GM18907 (cell line): Measurements from ENCODE around the gene SCARF1.

Source experiments
- ATAC-seq: cut with Tn5 transposase; IDR thresholded peaks from one replicate; pipeline ENCODE4 v1.9.1; 2021; ENCODE audit warnings: mild to moderate bottlenecking, moderate library complexity; ENCODE audit not compliant: unreplicated experiment

Gene SCARF1

DNA sequence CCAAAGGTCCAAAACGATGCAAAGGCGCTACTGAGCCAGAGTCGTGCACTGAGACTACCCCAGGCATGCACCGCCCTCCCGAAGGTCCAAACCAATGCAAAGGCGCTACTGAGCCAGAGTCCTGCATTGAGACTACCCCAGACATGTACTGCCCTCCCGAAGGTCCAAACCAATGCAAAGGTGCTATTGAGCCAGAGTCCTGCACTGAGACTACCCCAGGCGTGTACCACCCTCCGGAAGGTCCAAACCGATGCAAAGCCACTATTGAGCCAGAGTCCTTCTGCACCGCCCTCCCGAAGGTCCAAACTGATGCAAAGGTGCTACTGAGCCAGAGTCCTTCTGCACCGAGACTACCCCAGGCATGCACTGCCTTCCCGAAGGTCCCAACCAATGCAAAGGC is 44.0 kb downstream of the SCARF1 start:
- ATAC-seq, result no peak

DNA sequence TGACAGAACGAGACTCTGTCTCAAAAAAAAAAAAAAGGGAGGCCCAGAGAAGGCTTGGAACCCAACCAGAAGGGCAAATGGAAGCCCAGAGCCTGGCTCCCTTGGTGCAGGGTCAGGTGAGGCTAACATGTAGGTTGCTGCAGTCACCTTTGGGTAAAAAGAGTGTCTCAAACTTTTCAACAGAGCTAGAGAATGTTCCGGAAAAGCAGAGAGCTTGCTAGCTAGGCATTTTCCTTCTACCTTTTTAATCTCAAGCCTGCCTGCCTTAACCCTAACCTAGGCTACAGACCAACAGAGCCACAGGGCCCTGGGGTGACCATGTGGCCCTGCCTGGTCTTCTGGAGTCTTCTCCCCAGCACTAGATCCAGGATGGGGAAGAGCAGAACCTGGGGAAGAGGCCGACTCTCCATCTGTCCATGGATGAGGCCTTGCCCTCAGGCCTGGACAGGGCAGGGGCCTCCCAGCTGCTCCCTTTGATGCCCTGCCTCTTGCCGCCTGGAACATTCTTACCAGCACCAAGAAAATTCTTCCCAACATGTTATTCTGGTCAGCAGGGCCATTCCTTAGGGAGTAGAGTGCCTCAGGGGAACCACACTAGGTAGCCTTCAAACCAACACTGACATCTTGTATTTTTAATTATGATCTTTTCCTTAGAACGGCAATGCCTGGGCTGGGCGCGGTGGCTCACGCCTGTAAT is 47.0 kb downstream of the SCARF1 start:
- no peak for ATAC-seq

DNA sequence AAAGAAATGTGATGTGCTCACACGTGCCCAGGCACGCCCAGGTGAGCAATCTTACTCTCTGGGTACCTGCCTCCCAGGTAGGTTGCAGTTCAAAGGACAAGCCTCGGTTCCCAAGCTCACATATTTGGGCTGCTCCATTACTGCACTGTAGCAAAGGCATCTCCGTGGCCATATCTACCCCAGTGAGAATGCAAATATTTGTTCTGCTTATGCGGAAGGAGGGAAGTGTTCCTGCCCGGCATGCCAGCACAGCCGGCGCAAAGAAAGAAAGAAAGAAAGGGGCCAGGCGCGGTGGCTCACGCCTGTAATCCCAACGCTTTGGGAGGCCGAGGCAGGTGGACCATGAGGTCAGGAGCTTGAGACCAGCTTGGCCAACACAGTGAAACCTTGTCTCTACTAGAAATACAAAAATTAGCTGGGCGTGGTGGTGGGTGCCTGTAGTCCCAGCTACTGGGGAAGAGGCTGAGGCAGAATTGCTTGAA is 47.6 kb downstream of the SCARF1 start:
- ATAC-seq, result no peak

DNA sequence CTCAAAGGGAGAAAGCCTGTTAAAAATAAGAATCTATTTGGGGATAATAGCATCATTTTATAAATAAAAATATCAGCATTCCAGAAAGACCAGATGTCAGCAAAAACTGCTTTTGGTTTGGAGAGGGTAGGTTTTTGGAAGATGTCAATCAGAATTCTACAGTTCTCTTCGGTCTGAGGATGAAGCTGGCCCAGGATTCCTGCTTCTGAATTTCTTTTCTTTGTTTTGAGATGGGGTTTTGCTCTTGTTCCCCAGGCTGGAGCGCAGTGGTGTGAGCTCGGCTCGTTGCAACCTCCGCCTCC is 52.0 kb downstream of the SCARF1 start:
- ATAC-seq, result no peak

DNA sequence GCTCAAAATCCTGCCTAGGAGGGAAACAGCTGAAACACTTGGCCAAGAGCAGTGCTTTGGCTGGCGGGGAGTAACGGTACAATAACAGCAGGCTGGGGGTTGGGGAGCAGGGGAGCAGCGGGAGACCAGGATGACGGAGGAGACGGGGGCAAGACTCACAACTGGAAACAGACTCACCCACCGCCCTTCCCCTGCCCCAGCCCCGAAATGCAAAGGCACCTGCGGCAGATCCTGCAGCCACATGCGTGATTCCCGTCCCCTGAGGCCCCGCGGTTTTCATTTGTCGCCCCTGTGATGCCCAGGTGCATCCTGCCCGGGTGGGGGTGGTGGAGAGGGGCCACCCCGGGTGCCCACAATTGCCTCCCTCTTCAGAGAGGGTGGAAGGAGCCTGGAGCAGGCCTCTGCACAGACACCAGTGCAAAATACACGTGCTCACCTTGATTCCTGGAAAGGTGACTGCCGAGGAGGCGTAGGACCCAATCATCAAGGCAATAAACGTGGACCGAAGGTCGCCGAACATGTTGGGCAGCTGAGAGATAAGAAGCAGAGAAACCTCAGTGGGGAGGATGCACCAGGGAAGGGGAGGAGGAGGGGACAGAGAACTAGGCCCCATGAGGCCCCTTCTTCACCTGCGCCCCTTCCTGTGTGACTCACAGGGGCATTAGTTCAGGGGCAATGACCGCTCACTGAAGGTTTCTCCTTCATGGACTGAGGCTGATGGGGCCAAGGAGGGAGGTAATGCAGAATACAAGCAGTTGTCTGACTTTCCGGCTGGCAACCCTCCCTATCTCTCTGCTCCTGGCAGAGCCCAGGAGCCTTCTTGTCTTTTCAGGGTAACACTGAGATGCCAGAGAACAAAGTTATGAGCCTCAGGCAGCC is 52.5 kb downstream of the SCARF1 start:
- peak; percentile 84 for ATAC-seq

DNA sequence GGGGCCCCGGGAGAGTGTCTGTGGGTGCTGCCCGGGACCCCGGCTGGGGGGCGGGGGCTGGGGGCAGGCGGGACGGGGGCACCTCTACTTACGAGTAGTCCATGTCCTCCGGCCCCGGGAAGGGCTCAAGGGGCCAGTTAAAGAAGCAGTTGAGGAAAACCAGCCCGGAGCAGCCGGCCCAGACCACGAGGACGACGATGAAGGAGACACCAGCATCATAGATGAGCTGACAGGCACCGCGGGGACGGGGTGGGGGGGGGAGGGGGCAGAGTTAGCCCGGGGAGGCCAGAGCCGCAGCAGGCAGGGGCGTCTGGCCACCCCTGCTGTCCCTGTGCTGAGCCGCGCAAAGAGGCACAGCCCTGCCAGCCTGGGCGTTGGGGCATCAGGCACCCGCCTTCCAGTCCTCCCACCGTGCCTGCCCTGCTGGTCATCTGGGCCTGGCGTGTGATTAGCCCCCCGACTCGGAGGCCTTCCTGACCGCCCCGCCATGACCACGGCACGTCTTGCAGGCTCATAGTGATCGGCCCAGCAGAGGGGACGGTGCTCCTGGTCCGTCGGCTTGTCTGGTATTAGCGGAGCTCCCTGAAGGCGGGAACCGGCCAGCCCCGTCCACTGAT is 54.0 kb downstream of the SCARF1 start:
- ATAC-seq, result no peak

DNA sequence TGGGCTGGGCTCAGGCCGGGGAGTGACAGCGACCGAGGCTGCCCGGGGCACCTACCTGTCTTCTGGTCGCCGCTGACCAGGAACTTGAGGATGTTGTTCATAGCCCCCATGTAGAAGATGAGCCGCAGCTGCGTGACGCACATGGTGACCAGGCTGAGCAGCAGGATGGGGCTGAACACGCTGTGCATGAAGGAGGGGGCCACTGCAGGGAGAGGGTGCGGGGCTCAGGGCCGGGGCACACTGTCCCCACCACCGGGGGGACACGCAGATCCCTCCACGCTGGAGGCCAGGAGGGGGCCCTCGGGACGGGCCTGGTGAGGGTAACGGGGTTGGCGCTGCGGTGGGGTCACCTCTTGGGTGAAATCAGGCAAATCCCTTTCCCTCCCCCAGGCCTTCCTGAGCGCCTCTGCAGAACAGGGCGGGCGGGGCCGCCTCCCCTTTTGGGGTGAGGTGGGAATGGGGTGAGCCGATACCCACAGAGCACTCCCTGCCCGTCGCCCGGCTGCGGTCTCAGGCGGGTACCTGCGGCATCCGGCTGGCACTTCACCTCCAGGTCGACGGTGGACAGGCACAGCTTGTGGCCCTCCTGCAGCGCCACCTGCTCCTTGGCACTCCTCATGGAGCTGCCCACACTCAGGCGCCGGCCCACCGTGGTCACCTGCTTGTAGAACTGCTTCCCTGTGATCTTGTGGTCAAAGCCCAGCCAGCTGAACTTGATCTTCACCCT is 54.6 kb downstream of the SCARF1 start:
- no peak for ATAC-seq

DNA sequence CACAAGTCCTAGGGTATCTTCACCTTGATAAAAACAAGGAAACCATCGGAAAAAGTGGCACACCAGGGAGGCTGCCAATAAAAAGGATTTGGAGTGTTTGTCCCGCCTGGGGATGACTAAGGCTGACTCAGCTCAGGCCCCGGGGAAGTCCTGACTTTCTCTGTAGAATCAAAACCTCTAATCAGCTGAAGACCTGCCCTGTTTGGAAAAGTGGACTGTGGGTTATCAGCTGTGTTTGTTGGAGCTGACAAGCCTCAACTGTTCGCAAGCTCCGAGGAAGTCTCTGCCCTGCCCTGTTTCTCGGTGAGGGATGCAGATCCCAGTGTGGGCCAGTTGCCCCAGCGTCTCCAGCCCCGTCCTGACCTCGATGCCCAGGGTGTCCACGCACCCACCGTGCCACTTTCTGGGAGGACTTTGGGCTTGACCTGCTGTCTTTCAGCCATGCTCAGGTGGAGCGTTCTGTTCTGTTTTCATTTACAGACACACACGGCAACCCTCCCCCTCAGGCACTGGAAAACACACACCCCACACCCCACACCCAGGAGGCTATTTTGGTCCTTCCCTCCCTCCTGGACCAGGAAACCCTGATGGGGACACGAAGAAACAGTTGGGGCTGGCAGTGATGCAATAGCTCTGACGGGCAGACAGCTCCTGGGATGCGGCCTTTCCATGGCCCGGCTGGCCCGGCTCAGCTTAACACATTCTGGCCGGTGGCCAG is 55.3 kb downstream of the SCARF1 start:
- ATAC-seq, result no peak

DNA sequence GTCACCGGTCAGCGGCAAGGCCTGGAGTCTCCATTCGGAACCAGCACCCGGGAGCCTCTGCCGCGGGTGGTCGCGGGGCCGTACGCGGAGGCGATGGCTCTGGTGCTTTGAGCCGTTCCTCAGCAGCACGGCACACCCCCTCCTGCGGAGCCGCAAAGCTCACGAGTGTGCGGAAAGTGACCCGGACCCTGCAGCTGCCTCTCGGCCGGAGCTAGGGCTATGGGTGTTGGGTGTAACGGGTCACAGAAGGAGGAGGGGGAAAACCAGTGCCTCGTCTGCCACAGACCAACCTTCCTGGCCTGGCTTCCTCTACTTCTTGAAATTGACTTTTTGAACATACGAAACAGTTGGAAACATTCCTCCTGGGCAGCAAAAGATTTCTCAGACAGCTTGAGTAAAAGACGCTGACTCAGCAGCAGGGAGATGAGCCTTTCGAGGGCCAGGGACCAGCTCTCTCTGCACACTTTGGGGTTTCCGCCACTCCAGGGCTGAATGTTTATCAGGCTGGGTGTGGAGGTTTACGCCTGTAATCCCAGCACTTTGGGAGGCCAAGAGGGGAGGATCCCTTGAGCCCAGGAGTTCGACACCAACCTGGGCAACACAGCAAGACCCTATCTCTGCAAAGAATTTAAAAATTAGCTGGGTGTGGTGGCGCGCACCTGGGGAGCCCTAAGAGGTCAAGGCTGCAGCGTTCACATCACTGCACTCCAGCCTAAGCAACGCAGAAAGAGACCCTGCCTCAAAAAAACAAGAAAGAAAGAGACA is 56.5 kb downstream of the SCARF1 start:
- no peak for ATAC-seq

DNA sequence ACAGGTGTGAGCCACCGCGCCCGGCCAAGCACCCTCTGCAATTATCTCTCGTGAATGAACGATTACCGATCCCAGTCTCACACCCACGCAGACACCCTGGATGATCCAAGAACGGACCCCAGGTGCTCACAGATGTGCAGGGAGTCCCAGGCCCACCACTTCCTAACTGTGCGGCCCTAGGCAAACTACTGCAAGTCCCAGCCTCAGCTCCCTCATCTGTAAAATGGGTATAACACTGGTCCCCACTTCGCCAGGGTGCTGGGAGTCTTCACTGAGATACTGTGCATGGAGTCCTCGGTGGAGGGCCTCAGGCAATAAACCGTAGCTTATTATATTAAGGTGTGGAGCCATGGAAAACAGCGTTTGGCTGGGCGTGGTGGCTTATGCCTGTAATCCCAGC is 61.4 kb downstream of the SCARF1 start:
- no peak for ATAC-seq
